OCI-LY7 (cell line): Measurements from ENCODE around the gene GRK3. TPM values are rescaled to one million over a fixed set of nuclear protein-coding genes. Genes with fewer than 3 reads are reported as not detected.
A peak's percentile ranks its signal among the peaks of the same experiment; 100 is the strongest.
"Not testable (repeated sequence)": the region's sequence is repeated elsewhere in the genome, so short reads cannot be mapped to it uniquely, and the experiment has no call there.

ENCODE experiments used
- BruUV-seq: library from RNA; stranded (reverse); fragments of 400-500 nt; replicated peaks from 2 replicates; lab custom pipeline; 2021; lab: Mats Ljungman, UMichigan
- CTCF ChIA-PET: fragments of 300-600 bp; sonication (Branson Sonifier 250); formaldehyde crosslinking; loops from one replicate; lab custom pipeline; 2022; ENCODE audit warnings: antibody characterized with exemption; ENCODE audit not compliant: unreplicated experiment; lab: Charles Lee
- POLR2A ChIA-PET: fragments of 300-600 bp; sonication (Branson Sonifier 250); formaldehyde crosslinking; loops from one replicate; lab custom pipeline; 2022; ENCODE audit warnings: antibody characterized with exemption; lab: Charles Lee
- DNase-seq: peaks from one replicate; pipeline ENCODE4 v3.0.0-alpha.2; 2015; ENCODE audit warnings: low spot score
- H2AFZ ChIP-seq: fragments of 200-600 bp; sonication (generic), shearing (Covaris generic); 2 replicates; pipeline ENCODE4 v1.6.1; 2014; ENCODE audit warnings: mild to moderate bottlenecking, antibody characterized with exemption, low read length, moderate library complexity
- H3K27ac ChIP-seq: fragments of 200-600 bp; sonication (generic); 2 replicates; pipeline ENCODE4 v1.5.1; 2014; ENCODE audit warnings: mixed run types, low read depth, mild to moderate bottlenecking, moderate library complexity, low read length, inconsistent platforms; ENCODE audit not compliant: poor library complexity, severe bottlenecking
- H3K36me3 ChIP-seq: fragments of 200-600 bp; sonication (generic); 2 replicates; pipeline ENCODE4 v1.6.1; 2014; ENCODE audit warnings: mild to moderate bottlenecking, antibody characterized with exemption, low read length, moderate library complexity, mixed read lengths; ENCODE audit not compliant: insufficient read depth
- H3K4me1 ChIP-seq: fragments of 200-600 bp; sonication (generic); 2 replicates; pipeline ENCODE4 v1.5.1; 2014; ENCODE audit warnings: mild to moderate bottlenecking, low read length; ENCODE audit not compliant: insufficient read depth, poor library complexity, severe bottlenecking
- H3K4me2 ChIP-seq: fragments of 200-600 bp; sonication (generic); 2 replicates; pipeline ENCODE4 v1.6.1; 2014; ENCODE audit warnings: mild to moderate bottlenecking, low read length
- H3K4me3 ChIP-seq: fragments of 200-600 bp; sonication (generic); 2 replicates; pipeline ENCODE4 v1.5.1; 2014; ENCODE audit warnings: mild to moderate bottlenecking, low read depth, low read length; ENCODE audit not compliant: poor library complexity, severe bottlenecking
- H3K79me2 ChIP-seq: fragments of 200-600 bp; sonication (generic); 2 replicates; pipeline ENCODE4 v1.6.1; 2016; ENCODE audit warnings: low read depth, mild to moderate bottlenecking, low read length, moderate library complexity, mixed read lengths; ENCODE audit not compliant: insufficient read depth
- H3K9me2 ChIP-seq: fragments of 200-600 bp; sonication (generic); 2 replicates; pipeline ENCODE4 v1.6.1; 2016; ENCODE audit warnings: mild to moderate bottlenecking, low read length, mixed read lengths; ENCODE audit not compliant: insufficient read depth
- H3K9me3 ChIP-seq: fragments of 200-600 bp; sonication (generic); 2 replicates; pipeline ENCODE4 v1.6.1; 2014; ENCODE audit warnings: mild to moderate bottlenecking, mixed run types, low read length, mixed read lengths
- H4K20me1 ChIP-seq: fragments of 200-600 bp; sonication (generic); 2 replicates; pipeline ENCODE4 v1.6.1; 2014; ENCODE audit warnings: mild to moderate bottlenecking, antibody characterized with exemption, low read length, moderate library complexity, mixed read lengths; ENCODE audit not compliant: insufficient read depth
- CTCF ChIP-seq: fragments of 200-600 bp; sonication (generic); conservative IDR thresholded peaks from 2 replicates; pipeline ENCODE4 v1.5.1; 2014; ENCODE audit warnings: mild to moderate bottlenecking, antibody characterized with exemption, low read length, moderate library complexity, mixed read lengths
- EZH2phosphoT487 ChIP-seq: fragments of 200-600 bp; sonication (generic); IDR thresholded peaks from 2 replicates; pipeline ENCODE4 v1.6.1; 2018; ENCODE audit warnings: low read depth, borderline replicate concordance, mild to moderate bottlenecking, mixed run types, antibody characterized with exemption, low read length, moderate library complexity, mixed read lengths
- intact Hi-C: fragments of 100-400 bp; cut with micrococcal nuclease; formaldehyde crosslinking; loops from one replicate; pipeline ENCODE4 v1.10.0; 2022; ENCODE audit not compliant: unreplicated experiment
- total RNA-seq, 2 experiments: library from RNA; depleted of rRNA in 1 of 2; stranded (reverse); fragments of >200 nt in 1 of 2; shearing (Covaris generic) in 1 of 2; gene quantifications; 2 replicates each; pipeline ENCODE4 v1.2.3, GENCODE V29; 2014 to 2022

The GRK3 gene
- total RNA-seq, 2 experiments from 2014 or later = 14.2 to 39.3 TPM

- peaks cover 3% of the 10 kb centered on the region for H3K4me1 ChIP-seq
- H3K27ac ChIP-seq = no peak overlapping the region
- ChIA-PET CTCF (no interaction called here), POLR2A (no interaction called here)
- H2AFZ ChIP-seq = no peak overlapping the region
- H3K9me3 ChIP-seq = no peaks in the 10 kb centered on the region
- no peak for DNase-seq
- TF ChIP-seq CTCF = no peak
- no peak overlapping the region for H3K4me3 ChIP-seq
- BruUV-seq = no TSS peak
- H3K36me3 ChIP-seq = peaks cover 10% of the 10 kb centered on the region; the same call in 1 of the 2 replicates
- H3K4me2 ChIP-seq = peak overlapping the region; percentile 23; the same call in 1 of the 2 replicates
- H3K79me2 ChIP-seq = no peaks in the 10 kb centered on the region
- no peaks in the 10 kb centered on the region for H3K9me2 ChIP-seq
- no peaks in the 10 kb centered on the region for H4K20me1 ChIP-seq
- intact Hi-C loops = loop anchor here (2.0 to 5.0 kb wide), 2 partner anchors 135 to 158 kb away; no protein-coding TSS in a partner anchor
Observed at GRCh38 chr22:25702571-25703167, 138.2 kb downstream of the GRK3 start.

DNA sequence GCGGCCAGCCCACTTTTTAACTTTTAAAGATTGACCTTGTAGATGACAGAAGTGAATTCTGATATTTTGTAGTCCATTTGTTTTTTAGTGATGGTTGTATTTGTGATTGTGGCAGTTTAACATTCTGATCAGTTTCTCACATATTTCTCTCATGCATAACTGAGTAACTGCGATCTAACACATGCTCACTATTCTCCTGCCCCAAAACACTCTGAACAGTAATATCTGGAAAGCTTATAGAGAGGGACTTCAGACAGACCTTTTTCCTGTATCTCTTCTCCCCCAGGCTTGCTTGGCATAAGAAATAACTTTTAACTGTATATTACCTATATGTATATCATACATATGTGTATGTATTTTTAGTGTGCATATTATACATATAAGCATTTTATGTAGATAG lies 140.2 kb downstream of the GRK3 start:
- Histone ChIP-seq H4K20me1 (no peaks in the 10 kb centered on the region), H3K9me2 (no peaks in the 10 kb centered on the region), H3K9me3 (no peaks in the 10 kb centered on the region), H3K4me1 (peaks cover 3% of the 10 kb centered on the region), H3K36me3 (peaks cover 10% of the 10 kb centered on the region; the same call in 1 of the 2 replicates), H2AFZ (no peak overlapping the region), H3K4me3 (no peak overlapping the region), H3K4me2 (no peak overlapping the region), H3K27ac (no peak overlapping the region), H3K79me2 (no peaks in the 10 kb centered on the region)
- TF ChIP-seq EZH2phosphoT487 (no peak), CTCF (no peak)
- no peak for DNase-seq
- intact Hi-C loops = loop anchor here (5.0 kb wide), 2 partner anchors 137 to 242 kb away; no protein-coding TSS in a partner anchor
- ChIA-PET POLR2A (interaction anchor here (0.5 to 1.0 kb wide), 5 partner anchors 10 to 161 kb away, joined by 3 read pairs; no protein-coding TSS in a partner anchor), CTCF (no interaction called here)
- BruUV-seq = no TSS peak

GRCh38 chr22:25706197-25706596 lies 141.7 kb downstream of the GRK3 start:
- intact Hi-C loops = loop anchor here (5.0 kb wide), 1 partner anchor 244 kb away; no protein-coding TSS in a partner anchor
- TF ChIP-seq CTCF (no peak), EZH2phosphoT487 (no peak)
- POLR2A ChIA-PET = interaction anchor here (0.6 kb wide), 1 partner anchor 324 kb away, joined by 3 read pairs; no protein-coding TSS in a partner anchor
- no peaks in the 10 kb centered on the region for H3K79me2 ChIP-seq
- H2AFZ ChIP-seq = no peak overlapping the region
- H3K4me1 ChIP-seq = peaks cover 3% of the 10 kb centered on the region
- H3K4me2 ChIP-seq = no peak overlapping the region
- no peak overlapping the region for H3K4me3 ChIP-seq
- H3K36me3 ChIP-seq = peaks cover 14% of the 10 kb centered on the region; the same call in 1 of the 2 replicates
- BruUV-seq = no TSS peak
- H3K9me3 ChIP-seq = no peaks in the 10 kb centered on the region
- DNase-seq = no peak
- CTCF ChIA-PET = interaction anchor here (1.7 kb wide), 1 partner anchor 74 kb away, joined by 3 read pairs; no protein-coding TSS in a partner anchor
- H3K27ac ChIP-seq = no peak overlapping the region
- no peaks in the 10 kb centered on the region for H4K20me1 ChIP-seq
- H3K9me2 ChIP-seq = no peaks in the 10 kb centered on the region

- H3K9me3 ChIP-seq, H2AFZ ChIP-seq, H3K27ac ChIP-seq, H3K9me2 ChIP-seq, H4K20me1 ChIP-seq, H3K4me1 ChIP-seq, POLR2A ChIA-PET, DNase-seq, H3K4me2 ChIP-seq, H3K4me3 ChIP-seq, BruUV-seq, H3K79me2 ChIP-seq, CTCF ChIA-PET: not testable (repeated sequence)
- peaks cover 11% of the 10 kb centered on the region; the same call in 1 of the 2 replicates for H3K36me3 ChIP-seq
- intact Hi-C loops = loop anchor here (5.0 kb wide), 1 partner anchor 246 kb away; no protein-coding TSS in a partner anchor
Observed at GRCh38 chr22:25708430-25708829, 144.0 kb downstream of the GRK3 start.
